ENCODE measurements around the gene CAPSL.

DNA sequence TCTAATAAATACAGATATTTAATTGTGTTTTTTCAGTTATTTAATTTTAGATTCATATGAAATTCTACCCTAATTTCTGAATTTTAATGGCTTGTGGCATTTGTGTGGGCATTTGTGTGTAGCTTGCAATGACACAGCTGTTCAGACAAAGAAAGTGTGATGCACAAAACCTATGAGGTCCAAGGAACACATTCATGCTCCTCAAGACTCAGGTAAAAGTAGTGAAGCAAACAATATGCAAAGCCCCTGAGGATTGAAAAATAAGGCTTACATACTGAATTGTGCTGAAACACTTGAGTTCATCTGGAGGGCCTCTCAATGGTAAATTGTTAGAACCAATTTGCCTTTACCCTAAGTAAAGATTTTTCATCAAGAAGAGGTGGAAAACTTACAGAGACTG is 53.6 kb downstream of the CAPSL start:
- no peak for TF ChIP-seq EZH2phosphoT487 (IDR thresholded peaks at IDR 0.05; ENCODE audit: borderline replicate concordance, low read length)
- TF ChIP-seq, protein P1, sequence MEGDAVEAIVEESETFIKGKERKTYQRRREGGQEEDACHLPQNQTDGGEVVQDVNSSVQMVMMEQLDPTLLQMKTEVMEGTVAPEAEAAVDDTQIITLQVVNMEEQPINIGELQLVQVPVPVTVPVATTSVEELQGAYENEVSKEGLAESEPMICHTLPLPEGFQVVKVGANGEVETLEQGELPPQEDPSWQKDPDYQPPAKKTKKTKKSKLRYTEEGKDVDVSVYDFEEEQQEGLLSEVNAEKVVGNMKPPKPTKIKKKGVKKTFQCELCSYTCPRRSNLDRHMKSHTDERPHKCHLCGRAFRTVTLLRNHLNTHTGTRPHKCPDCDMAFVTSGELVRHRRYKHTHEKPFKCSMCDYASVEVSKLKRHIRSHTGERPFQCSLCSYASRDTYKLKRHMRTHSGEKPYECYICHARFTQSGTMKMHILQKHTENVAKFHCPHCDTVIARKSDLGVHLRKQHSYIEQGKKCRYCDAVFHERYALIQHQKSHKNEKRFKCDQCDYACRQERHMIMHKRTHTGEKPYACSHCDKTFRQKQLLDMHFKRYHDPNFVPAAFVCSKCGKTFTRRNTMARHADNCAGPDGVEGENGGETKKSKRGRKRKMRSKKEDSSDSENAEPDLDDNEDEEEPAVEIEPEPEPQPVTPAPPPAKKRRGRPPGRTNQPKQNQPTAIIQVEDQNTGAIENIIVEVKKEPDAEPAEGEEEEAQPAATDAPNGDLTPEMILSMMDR (IDR thresholded peaks at IDR 0.05; ENCODE audit: low read depth, low read length, poor library complexity, severe bottlenecking), result no peak

All from DOHH2 (cell line).